HepG2 (cell line): ENCODE results near the gene PDCD11. TPM values are rescaled to one million over a fixed set of nuclear protein-coding genes. Genes with fewer than 3 reads are reported as not detected.

Source experiments
- HIVEP1 ChIP-seq: sonication (generic); formaldehyde crosslinking; IDR thresholded peaks from 2 replicates; pipeline ENCODE4 v1.4.0; 2020; ENCODE audit warnings: mild to moderate bottlenecking, missing genetic modification reagents
- NFIB ChIP-seq: sonication (generic); formaldehyde crosslinking; IDR thresholded peaks from 2 replicates; pipeline ENCODE4 v1.9.0; 2021; ENCODE audit warnings: missing genetic modification reagents, mild to moderate bottlenecking, borderline replicate concordance
- RBM39 ChIP-seq: fragments of 200-400 bp; formaldehyde crosslinking; IDR thresholded peaks from one replicate; pipeline ENCODE4 v1.6.1; 2018; ENCODE audit warnings: antibody characterized with exemption, mild to moderate bottlenecking, low read depth, low read length; ENCODE audit not compliant: poor library complexity, severe bottlenecking
- SAP130 ChIP-seq: IDR thresholded peaks from 2 replicates; pipeline ENCODE4 v1.6.1; 2016; ENCODE audit warnings: low read depth
- ZNF484 ChIP-seq: sonication (generic); formaldehyde crosslinking; IDR thresholded peaks from 2 replicates; pipeline ENCODE4 v1.5.1; 2020; ENCODE audit warnings: mild to moderate bottlenecking, low read depth, missing genetic modification reagents, borderline replicate concordance
- ZNF563 ChIP-seq: sonication (generic); formaldehyde crosslinking; IDR thresholded peaks from 2 replicates; pipeline ENCODE4 v1.8.0; 2022; ENCODE audit warnings: mild to moderate bottlenecking, moderate library complexity, missing genetic modification reagents
- ZNF614 ChIP-seq: IDR thresholded peaks from 2 replicates; pipeline ENCODE4 v1.6.1; 2018; ENCODE audit warnings: missing biosample characterization, missing genetic modification reagents, inconsistent platforms, borderline replicate concordance
- ZNF746 ChIP-seq: sonication (generic); formaldehyde crosslinking; IDR thresholded peaks from 2 replicates; pipeline ENCODE4 v1.8.0; 2022; ENCODE audit warnings: mild to moderate bottlenecking, missing genetic modification reagents
- polyA plus RNA-seq, 8 experiments: library from polyadenylated mRNA; depleted of rRNA in 3 of 8; stranded (reverse) in 7 of 8; unstranded in 1 of 8; fragments of >200 nt; fragmentation: Illumina TruSeq in 4 of 8; extraction: Trizol in 4 of 8; gene quantifications; 2 replicates each; pipeline versions ENCODE4 v1.2.1 to v1.2.3, GENCODE V29; 2011 to 2016; ENCODE audit warnings: low read depth in 4 of 8, missing spikeins in 1 of 8, mixed read lengths in 1 of 8; ENCODE audit not compliant: insufficient read depth in 1 of 8
- total RNA-seq, 5 experiments: library from RNA; depleted of rRNA; stranded (reverse); fragments of >200 nt; fragmentation: Illumina TruSeq; extraction: Trizol; gene quantifications; 2 replicates each; pipeline ENCODE4 v1.2.3, GENCODE V29; 2016; ENCODE audit warnings: low read depth in 1 of 5
- TF ChIP-seq, protein P1 (sequence below): sonication (generic); formaldehyde crosslinking; IDR thresholded peaks from 2 replicates; pipeline ENCODE4 v1.4.0; 2020; ENCODE audit warnings: missing genetic modification reagents
- TF ChIP-seq, protein P2 (sequence below): sonication (generic); formaldehyde crosslinking; IDR thresholded peaks from 2 replicates; pipeline ENCODE4 v1.5.1; 2020; ENCODE audit warnings: missing genetic modification reagents, mild to moderate bottlenecking, borderline replicate concordance
- TF ChIP-seq, protein P3 (sequence below): sonication (generic); formaldehyde crosslinking; IDR thresholded peaks from 2 replicates; pipeline ENCODE4 v1.4.0; 2020; ENCODE audit warnings: missing genetic modification reagents, mild to moderate bottlenecking, borderline replicate concordance
- TF ChIP-seq, protein P4 (sequence below): sonication (generic); formaldehyde crosslinking; IDR thresholded peaks from 2 replicates; pipeline ENCODE4 v1.5.0; 2020; ENCODE audit warnings: missing genetic modification reagents, mild to moderate bottlenecking, borderline replicate concordance
- TF ChIP-seq, protein P5 (sequence below): sonication (generic); formaldehyde crosslinking; IDR thresholded peaks from 2 replicates; pipeline ENCODE4 v1.4.0; 2020; ENCODE audit warnings: missing genetic modification reagents
- TF ChIP-seq, protein P6 (sequence below): sonication (generic); formaldehyde crosslinking; IDR thresholded peaks from 2 replicates; pipeline ENCODE4 v1.8.1; 2023; ENCODE audit warnings: missing genetic modification reagents, mild to moderate bottlenecking, borderline replicate concordance

Gene PDCD11
- total and polyA plus RNA-seq, 2 of the 13 experiments (the other 11 are each of a cell fraction or from before 2014, with no cell fraction given) = 12.8 to 52.8 TPM

DNA sequence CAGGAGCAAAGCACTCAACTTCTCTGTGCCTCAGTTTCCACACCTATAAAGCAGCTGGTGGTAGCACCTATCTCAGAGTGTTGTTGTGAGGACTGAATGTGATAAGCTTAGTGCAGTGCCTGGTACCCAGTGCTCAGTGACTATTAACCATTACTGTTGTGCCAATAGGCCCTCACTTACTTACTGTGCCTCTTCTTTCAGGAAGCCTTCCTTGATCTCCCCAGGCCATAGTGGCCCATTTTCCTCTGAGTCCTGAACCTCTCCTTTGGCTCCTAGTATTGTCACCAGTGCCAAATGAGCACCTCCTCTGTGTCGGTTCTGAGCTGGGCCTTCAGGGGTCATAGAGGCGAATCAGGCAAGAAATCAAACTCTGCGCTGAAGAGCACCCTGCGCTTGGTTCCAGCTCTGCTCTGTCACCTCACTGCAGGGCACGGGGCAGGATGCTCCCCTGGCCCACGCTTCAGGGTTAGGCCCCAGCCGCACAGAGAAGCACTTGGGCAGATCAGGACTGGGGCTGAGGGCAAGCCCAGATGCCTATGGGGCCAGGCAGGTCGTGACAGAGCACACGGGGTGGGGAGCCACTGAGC lies 59.7 kb downstream of the PDCD11 start (continued):
- TF ChIP-seq, protein P1, sequence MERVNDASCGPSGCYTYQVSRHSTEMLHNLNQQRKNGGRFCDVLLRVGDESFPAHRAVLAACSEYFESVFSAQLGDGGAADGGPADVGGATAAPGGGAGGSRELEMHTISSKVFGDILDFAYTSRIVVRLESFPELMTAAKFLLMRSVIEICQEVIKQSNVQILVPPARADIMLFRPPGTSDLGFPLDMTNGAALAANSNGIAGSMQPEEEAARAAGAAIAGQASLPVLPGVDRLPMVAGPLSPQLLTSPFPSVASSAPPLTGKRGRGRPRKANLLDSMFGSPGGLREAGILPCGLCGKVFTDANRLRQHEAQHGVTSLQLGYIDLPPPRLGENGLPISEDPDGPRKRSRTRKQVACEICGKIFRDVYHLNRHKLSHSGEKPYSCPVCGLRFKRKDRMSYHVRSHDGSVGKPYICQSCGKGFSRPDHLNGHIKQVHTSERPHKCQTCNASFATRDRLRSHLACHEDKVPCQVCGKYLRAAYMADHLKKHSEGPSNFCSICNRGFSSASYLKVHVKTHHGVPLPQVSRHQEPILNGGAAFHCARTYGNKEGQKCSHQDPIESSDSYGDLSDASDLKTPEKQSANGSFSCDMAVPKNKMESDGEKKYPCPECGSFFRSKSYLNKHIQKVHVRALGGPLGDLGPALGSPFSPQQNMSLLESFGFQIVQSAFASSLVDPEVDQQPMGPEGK (CRISPR knock-in tag) = no peak
- no peak for TF ChIP-seq HIVEP1 (CRISPR knock-in tag)
- TF ChIP-seq, protein P2, sequence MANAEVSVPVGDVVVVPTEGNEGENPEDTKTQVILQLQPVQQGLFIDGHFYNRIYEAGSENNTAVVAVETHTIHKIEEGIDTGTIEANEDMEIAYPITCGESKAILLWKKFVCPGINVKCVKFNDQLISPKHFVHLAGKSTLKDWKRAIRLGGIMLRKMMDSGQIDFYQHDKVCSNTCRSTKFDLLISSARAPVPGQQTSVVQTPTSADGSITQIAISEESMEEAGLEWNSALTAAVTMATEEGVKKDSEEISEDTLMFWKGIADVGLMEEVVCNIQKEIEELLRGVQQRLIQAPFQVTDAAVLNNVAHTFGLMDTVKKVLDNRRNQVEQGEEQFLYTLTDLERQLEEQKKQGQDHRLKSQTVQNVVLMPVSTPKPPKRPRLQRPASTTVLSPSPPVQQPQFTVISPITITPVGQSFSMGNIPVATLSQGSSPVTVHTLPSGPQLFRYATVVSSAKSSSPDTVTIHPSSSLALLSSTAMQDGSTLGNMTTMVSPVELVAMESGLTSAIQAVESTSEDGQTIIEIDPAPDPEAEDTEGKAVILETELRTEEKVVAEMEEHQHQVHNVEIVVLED (CRISPR knock-in tag) = no peak
- no peak for TF ChIP-seq RBM39
- TF ChIP-seq, protein P3, sequence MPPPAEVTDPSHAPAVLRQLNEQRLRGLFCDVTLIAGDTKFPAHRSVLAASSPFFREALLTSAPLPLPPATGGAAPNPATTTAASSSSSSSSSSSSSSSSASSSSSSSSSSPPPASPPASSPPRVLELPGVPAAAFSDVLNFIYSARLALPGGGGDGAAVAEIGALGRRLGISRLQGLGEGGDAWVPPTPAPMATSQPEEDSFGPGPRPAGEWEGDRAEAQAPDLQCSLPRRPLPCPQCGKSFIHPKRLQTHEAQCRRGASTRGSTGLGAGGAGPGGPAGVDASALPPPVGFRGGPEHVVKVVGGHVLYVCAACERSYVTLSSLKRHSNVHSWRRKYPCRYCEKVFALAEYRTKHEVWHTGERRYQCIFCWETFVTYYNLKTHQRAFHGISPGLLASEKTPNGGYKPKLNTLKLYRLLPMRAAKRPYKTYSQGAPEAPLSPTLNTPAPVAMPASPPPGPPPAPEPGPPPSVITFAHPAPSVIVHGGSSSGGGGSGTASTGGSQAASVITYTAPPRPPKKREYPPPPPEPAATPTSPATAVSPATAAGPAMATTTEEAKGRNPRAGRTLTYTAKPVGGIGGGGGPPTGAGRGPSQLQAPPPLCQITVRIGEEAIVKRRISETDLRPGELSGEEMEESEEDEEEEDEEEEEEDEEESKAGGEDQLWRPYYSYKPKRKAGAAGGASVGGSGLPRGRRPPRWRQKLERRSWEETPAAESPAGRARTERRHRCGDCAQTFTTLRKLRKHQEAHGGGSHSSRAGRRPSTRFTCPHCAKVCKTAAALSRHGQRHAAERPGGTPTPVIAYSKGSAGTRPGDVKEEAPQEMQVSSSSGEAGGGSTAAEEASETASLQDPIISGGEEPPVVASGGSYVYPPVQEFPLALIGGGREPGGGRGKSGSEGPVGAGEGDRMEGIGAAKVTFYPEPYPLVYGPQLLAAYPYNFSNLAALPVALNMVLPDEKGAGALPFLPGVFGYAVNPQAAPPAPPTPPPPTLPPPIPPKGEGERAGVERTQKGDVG (CRISPR knock-in tag) = no peak
- TF ChIP-seq, protein P4, sequence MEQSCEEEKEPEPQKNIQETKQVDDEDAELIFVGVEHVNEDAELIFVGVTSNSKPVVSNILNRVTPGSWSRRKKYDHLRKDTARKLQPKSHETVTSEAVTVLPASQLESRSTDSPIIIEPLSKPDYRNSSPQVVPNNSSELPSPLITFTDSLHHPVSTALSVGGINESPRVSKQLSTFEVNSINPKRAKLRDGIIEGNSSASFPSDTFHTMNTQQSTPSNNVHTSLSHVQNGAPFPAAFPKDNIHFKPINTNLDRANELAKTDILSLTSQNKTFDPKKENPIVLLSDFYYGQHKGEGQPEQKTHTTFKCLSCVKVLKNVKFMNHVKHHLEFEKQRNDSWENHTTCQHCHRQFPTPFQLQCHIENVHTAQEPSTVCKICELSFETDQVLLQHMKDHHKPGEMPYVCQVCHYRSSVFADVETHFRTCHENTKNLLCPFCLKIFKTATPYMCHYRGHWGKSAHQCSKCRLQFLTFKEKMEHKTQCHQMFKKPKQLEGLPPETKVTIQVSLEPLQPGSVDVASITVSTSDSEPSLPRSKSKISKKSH (CRISPR knock-in tag) = no peak
- no peak for TF ChIP-seq NFIB
- no peak for TF ChIP-seq SAP130 (CRISPR knock-in tag)
- TF ChIP-seq, protein P5, sequence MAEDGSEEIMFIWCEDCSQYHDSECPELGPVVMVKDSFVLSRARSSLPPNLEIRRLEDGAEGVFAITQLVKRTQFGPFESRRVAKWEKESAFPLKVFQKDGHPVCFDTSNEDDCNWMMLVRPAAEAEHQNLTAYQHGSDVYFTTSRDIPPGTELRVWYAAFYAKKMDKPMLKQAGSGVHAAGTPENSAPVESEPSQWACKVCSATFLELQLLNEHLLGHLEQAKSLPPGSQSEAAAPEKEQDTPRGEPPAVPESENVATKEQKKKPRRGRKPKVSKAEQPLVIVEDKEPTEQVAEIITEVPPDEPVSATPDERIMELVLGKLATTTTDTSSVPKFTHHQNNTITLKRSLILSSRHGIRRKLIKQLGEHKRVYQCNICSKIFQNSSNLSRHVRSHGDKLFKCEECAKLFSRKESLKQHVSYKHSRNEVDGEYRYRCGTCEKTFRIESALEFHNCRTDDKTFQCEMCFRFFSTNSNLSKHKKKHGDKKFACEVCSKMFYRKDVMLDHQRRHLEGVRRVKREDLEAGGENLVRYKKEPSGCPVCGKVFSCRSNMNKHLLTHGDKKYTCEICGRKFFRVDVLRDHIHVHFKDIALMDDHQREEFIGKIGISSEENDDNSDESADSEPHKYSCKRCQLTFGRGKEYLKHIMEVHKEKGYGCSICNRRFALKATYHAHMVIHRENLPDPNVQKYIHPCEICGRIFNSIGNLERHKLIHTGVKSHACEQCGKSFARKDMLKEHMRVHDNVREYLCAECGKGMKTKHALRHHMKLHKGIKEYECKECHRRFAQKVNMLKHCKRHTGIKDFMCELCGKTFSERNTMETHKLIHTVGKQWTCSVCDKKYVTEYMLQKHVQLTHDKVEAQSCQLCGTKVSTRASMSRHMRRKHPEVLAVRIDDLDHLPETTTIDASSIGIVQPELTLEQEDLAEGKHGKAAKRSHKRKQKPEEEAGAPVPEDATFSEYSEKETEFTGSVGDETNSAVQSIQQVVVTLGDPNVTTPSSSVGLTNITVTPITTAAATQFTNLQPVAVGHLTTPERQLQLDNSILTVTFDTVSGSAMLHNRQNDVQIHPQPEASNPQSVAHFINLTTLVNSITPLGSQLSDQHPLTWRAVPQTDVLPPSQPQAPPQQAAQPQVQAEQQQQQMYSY (CRISPR knock-in tag) = no peak
- TF ChIP-seq ZNF746 (CRISPR knock-in tag) = no peak
- no peak for TF ChIP-seq ZNF563 (CRISPR knock-in tag)
- no peak for TF ChIP-seq ZNF484 (CRISPR knock-in tag)
- TF ChIP-seq, protein P6, sequence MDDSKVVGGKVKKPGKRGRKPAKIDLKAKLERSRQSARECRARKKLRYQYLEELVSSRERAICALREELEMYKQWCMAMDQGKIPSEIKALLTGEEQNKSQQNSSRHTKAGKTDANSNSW (CRISPR knock-in tag) = no peak
- no peak for TF ChIP-seq ZNF614 (CRISPR knock-in tag)
